ENCODE measurements around the gene MCF2L2. TPM values are rescaled to one million over a fixed set of nuclear protein-coding genes. Genes with fewer than 3 reads are reported as not detected.
A peak's percentile ranks its signal among the peaks of the same experiment; 100 is the strongest.

MCF2L2 gene
- total and polyA plus RNA-seq, 9 of the 15 experiments (the other 6 are each of a cell fraction or from before 2014, with no cell fraction given), result 0.56 to 4.2 (median 3.0) TPM

- no TSS peak for BruUV-seq (replicated peaks)
- no peaks in the 10 kb centered on the region for H3K9me3 ChIP-seq (replicated peaks; ENCODE audit: control insufficient read depth, insufficient read depth, low read depth, low read length)
- H2AFZ ChIP-seq (ENCODE audit: low read depth, low read length), result peak overlapping the region; percentile 48; the same call in 1 of the 2 replicates
- peak overlapping the region; percentile 39; the same call in 1 of the 2 replicates for H3K4me2 ChIP-seq (ENCODE audit: insufficient read depth, low read length)
- H3K4me1 ChIP-seq (replicated peaks in 1 of 2; ENCODE audit: control insufficient read depth in 2 of 2, insufficient read depth in 2 of 2, low read length in 2 of 2), result peaks cover 11 to 17% of the 10 kb centered on the region in 2 experiments
- DNase-seq (ENCODE audit: extremely low read depth in 1 of 4, low spot score in 3 of 4) (peak in 1 of 4 experiments; percentile 61), ATAC-seq (peak; percentile 37), FAIRE-seq (peak; percentile 52)
- peak overlapping the region in 1 of 2 experiments; percentile 10; a peak in 2 of 4 replicates for H3K9ac ChIP-seq (ENCODE audit: insufficient read depth in 1 of 2, low read depth in 2 of 2, low read length in 2 of 2)
- no peaks in the 10 kb centered on the region for H3K79me2 ChIP-seq (ENCODE audit: control insufficient read depth, insufficient read depth, low read length)
- intact Hi-C loops (cut with micrococcal nuclease), result no loop called here
- no peaks in the 10 kb centered on the region for H4K20me1 ChIP-seq (replicated peaks; ENCODE audit: control insufficient read depth, insufficient read depth, low read length)
- in situ Hi-C loops (cut with MboI), result no loop called here
- no peaks in the 10 kb centered on the region for H3K27me3 ChIP-seq (ENCODE audit: control insufficient read depth in 2 of 2, insufficient read depth in 2 of 2, low read length in 2 of 2)
- ChIA-PET CTCF (ENCODE audit: low intra/inter-chr PET ratio) (interaction anchor here (0.7 kb wide), 1 partner anchor 285 kb away, joined by 3 read pairs; no protein-coding TSS in a partner anchor), POLR2A (interaction anchor here (0.6 to 1.1 kb wide), 2 partner anchors 15 to 41 kb away, joined by 3 read pairs; no protein-coding TSS in a partner anchor)
- 5% methylated on average over 8 of the region's 8 CpGs for WGBS (ENCODE audit: insufficient coverage, low coverage, missing lambda C conversion rate)
- H3K36me3 ChIP-seq (ENCODE audit: control insufficient read depth, insufficient read depth, low read length), result no peaks in the 10 kb centered on the region
- H3K4me3 ChIP-seq, result no peak overlapping the region
- no peaks in the 10 kb centered on the region for H3K9me1 ChIP-seq (ENCODE audit: control insufficient read depth, insufficient read depth, low read length)
- H3K27ac ChIP-seq (ENCODE audit: extremely low read depth, low read depth, low read length), result no peak overlapping the region
- TF ChIP-seq ZC3H4 (CRISPR knock-in tag; IDR thresholded peaks at IDR 0.05; ENCODE audit: borderline replicate concordance), result no peak
- TF ChIP-seq CBFA2T3 (IDR thresholded peaks at IDR 0.05), result peak; percentile 36; the same call in 1 of the 2 replicates
- TF ChIP-seq HNRNPLL (IDR thresholded peaks at IDR 0.05; ENCODE audit: low read depth, low read length, poor library complexity, severe bottlenecking), result no peak
- peak; percentile 61; the same call in 1 of the 2 replicates for TF ChIP-seq KLF16 (IDR thresholded peaks at IDR 0.05)
- no peak for TF ChIP-seq ZNF75A (CRISPR knock-in tag; IDR thresholded peaks at IDR 0.05)
- no peak for TF ChIP-seq ZNF655 (CRISPR knock-in tag; IDR thresholded peaks at IDR 0.05)
- no peak for TF ChIP-seq MCM5 (IDR thresholded peaks at IDR 0.05; ENCODE audit: low read depth)
- no peak for TF ChIP-seq ZNF444 (CRISPR knock-in tag; IDR thresholded peaks at IDR 0.05)
- no peak for TF ChIP-seq CEBPG (CRISPR knock-in tag; IDR thresholded peaks at IDR 0.05)
- TF ChIP-seq CEBPG (tag; conservative IDR thresholded peaks at IDR 0.05 in 1 of 2, IDR thresholded peaks at IDR 0.05 in 1 of 2), result no peak
These were observed 49.5 kb upstream of the MCF2L2 start for GRCh38 chr3:183477801-183478456.
